HEK293 (cell line): Measurements from ENCODE around the gene RNU7-1.

Source experiments
- GLIS2 ChIP-seq: fragments of 450-650 bp; formaldehyde crosslinking; IDR thresholded peaks from 2 replicates; pipeline ENCODE4 v1.5.1; 2016; ENCODE audit warnings: missing biosample characterization, missing genetic modification characterization
- KLF1 ChIP-seq: fragments of 450-650 bp; formaldehyde crosslinking; IDR thresholded peaks from 2 replicates; pipeline ENCODE4 v1.5.1; 2016; ENCODE audit warnings: missing biosample characterization, missing genetic modification characterization
- KLF8 ChIP-seq: fragments of 450-650 bp; formaldehyde crosslinking; IDR thresholded peaks from 2 replicates; pipeline ENCODE4 v1.5.1; 2016; ENCODE audit warnings: missing biosample characterization, missing genetic modification characterization
- OSR2 ChIP-seq: fragments of 450-650 bp; formaldehyde crosslinking; IDR thresholded peaks from 2 replicates; pipeline ENCODE4 v1.5.1; 2016; ENCODE audit warnings: missing biosample characterization, missing genetic modification characterization
- PATZ1 ChIP-seq: fragments of 450-650 bp; formaldehyde crosslinking; IDR thresholded peaks from 2 replicates; pipeline ENCODE4 v1.5.1; 2016; ENCODE audit warnings: missing biosample characterization, missing genetic modification characterization
- RBAK ChIP-seq: fragments of 450-650 bp; formaldehyde crosslinking; IDR thresholded peaks from 2 replicates; pipeline ENCODE4 v1.5.1; 2016; ENCODE audit warnings: missing biosample characterization, missing genetic modification characterization
- ZBTB11 ChIP-seq: fragments of 450-650 bp; formaldehyde crosslinking; conservative IDR thresholded peaks from 2 replicates; pipeline ENCODE4 v1.5.1; 2016; ENCODE audit warnings: low read depth, missing biosample characterization, missing genetic modification characterization
- ZBTB20 ChIP-seq: fragments of 450-650 bp; formaldehyde crosslinking; IDR thresholded peaks from 2 replicates; pipeline ENCODE4 v1.5.1; 2016; ENCODE audit warnings: missing biosample characterization, missing genetic modification characterization
- ZBTB44 ChIP-seq: fragments of 450-650 bp; IDR thresholded peaks from 2 replicates; pipeline ENCODE4 v1.5.1; 2018; ENCODE audit warnings: missing biosample characterization, mild to moderate bottlenecking, missing genetic modification characterization
- ZNF280C ChIP-seq: fragments of 450-650 bp; formaldehyde crosslinking; IDR thresholded peaks from 2 replicates; pipeline ENCODE4 v1.5.1; 2016; ENCODE audit warnings: missing biosample characterization, missing genetic modification characterization
- ZNF341 ChIP-seq: fragments of 450-650 bp; formaldehyde crosslinking; IDR thresholded peaks from 2 replicates; pipeline ENCODE4; 2016; ENCODE audit warnings: low read depth, missing biosample characterization, missing genetic modification characterization
- ZNF362 ChIP-seq: fragments of 450-650 bp; formaldehyde crosslinking; IDR thresholded peaks from 2 replicates; pipeline ENCODE4 v1.5.1; 2016; ENCODE audit warnings: missing biosample characterization, missing genetic modification characterization
- ZNF510 ChIP-seq: fragments of 450-650 bp; formaldehyde crosslinking; IDR thresholded peaks from 2 replicates; pipeline ENCODE4 v1.5.1; 2018; ENCODE audit warnings: mild to moderate bottlenecking, missing genetic modification characterization, missing biosample characterization; ENCODE audit not compliant: insufficient replicate concordance
- ZNF560 ChIP-seq: fragments of 450-650 bp; formaldehyde crosslinking; IDR thresholded peaks from 2 replicates; pipeline ENCODE4 v1.5.1; 2017; ENCODE audit warnings: missing biosample characterization, missing genetic modification characterization, borderline replicate concordance
- ZNF561 ChIP-seq: fragments of 450-650 bp; IDR thresholded peaks from 2 replicates; pipeline ENCODE4 v1.5.1; 2018; ENCODE audit warnings: missing biosample characterization, missing genetic modification characterization, borderline replicate concordance
- ZNF621 ChIP-seq: fragments of 450-650 bp; formaldehyde crosslinking; IDR thresholded peaks from 2 replicates; pipeline ENCODE4 v1.5.1; 2017; ENCODE audit warnings: missing biosample characterization, missing genetic modification characterization
- ZNF629 ChIP-seq: fragments of 450-650 bp; formaldehyde crosslinking; IDR thresholded peaks from 2 replicates; pipeline ENCODE4 v1.5.1; 2017; ENCODE audit warnings: missing biosample characterization, missing genetic modification characterization
- ZNF645 ChIP-seq: fragments of 450-650 bp; formaldehyde crosslinking; IDR thresholded peaks from 2 replicates; pipeline ENCODE4; 2016; ENCODE audit warnings: missing biosample characterization, missing genetic modification characterization
- ZNF701 ChIP-seq: fragments of 450-650 bp; formaldehyde crosslinking; IDR thresholded peaks from 2 replicates; pipeline ENCODE4 v1.5.1; 2016; ENCODE audit warnings: missing biosample characterization, missing genetic modification characterization

RNU7-1 gene

GRCh38 chr12:6914246-6914946 is 29.2 kb upstream of the RNU7-1 start, which contains the start of gene ENO2 (continued):
- TF ChIP-seq KLF1 (tag by site-specific recombination) (peak; percentile 56; the same call in 1 of the 2 replicates), OSR2 (tag by site-specific recombination) (peak; percentile 86), ZBTB44 (tag by site-specific recombination) (0 out of 2 replicates have a peak, but pooled peaks have one; percentile 26), ZNF362 (tag by site-specific recombination) (no peak), ZNF701 (tag by site-specific recombination) (no peak), ZNF645 (tag by site-specific recombination) (no peak), ZNF621 (tag by site-specific recombination) (no peak), ZNF280C (tag by site-specific recombination) (no peak), ZNF341 (tag by site-specific recombination) (no peak), ZNF629 (tag by site-specific recombination) (0 out of 2 replicates have a peak, but pooled peaks have one; percentile 30), ZNF510 (tag by site-specific recombination) (no peak), PATZ1 (tag by site-specific recombination) (peak; percentile 92), ZBTB11 (tag by site-specific recombination) (peak; percentile 88), RBAK (tag by site-specific recombination) (no peak), GLIS2 (peak; percentile 35; the same call in 1 of the 2 replicates), ZBTB20 (tag by site-specific recombination) (peak; percentile 78; the same call in 1 of the 2 replicates), KLF8 (tag by site-specific recombination) (peak; percentile 70; the same call in 1 of the 2 replicates), ZNF561 (tag by site-specific recombination) (no peak; the same call in 1 of the 2 replicates), ZNF560 (tag by site-specific recombination) (no peak)
